ENCODE measurements around the gene TRIM71.

DNA sequence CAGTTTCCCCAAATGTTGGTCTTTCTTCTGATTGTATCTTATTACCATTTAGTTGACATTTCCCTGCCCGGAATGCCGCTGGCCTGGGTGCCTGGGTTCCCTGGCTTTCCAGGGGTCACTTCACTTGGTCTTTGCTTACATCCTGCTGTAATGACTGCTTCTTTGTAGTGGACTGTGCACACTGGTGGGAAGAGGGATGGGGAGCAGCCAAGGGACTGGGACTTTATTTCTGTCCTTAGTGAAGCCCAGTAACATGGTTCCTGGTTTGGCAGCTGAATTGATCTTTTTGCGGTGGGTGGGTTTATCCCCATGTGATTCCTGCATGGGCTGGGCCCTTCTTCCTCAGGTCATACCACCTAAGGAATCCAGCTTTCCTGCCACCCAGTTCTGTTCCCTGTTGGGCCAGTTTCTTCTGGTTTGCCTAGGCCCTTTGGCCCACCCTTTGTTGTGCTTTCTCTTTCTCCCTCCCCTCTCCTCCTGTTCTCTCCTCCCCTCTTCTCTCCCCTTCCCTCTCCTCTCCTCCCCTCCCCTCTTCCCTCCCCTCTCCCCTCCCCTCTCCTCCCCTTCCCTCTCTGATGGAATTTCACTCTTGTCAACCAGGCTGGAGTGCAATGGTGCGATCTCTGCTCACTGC lies 41.9 kb downstream of the TRIM71 start:
- no peak for TF ChIP-seq POLR2A (IDR thresholded peaks at IDR 0.05; ENCODE audit: low read length)
- no peak for TF ChIP-seq GATA1 (IDR thresholded peaks at IDR 0.05; ENCODE audit: low read depth, low read length)
